H9 (cell line): ENCODE data around the gene ZCCHC7. TPM values are rescaled to one million over a fixed set of nuclear protein-coding genes. Genes with fewer than 3 reads are reported as not detected.
"Not testable (repeated sequence)": the region's sequence is repeated elsewhere in the genome, so short reads cannot be mapped to it uniquely, and the experiment has no call there.

ENCODE experiments used
- DNase-seq: peaks from one replicate; pipeline ENCODE4 v3.0.0-alpha.2; 2017
- H2AFZ ChIP-seq: one replicate; pipeline ENCODE4 v1.6.1; 2013; ENCODE audit warnings: mild to moderate bottlenecking, low read length, control low read depth, moderate library complexity
- H2AK5ac ChIP-seq: 2 replicates; pipeline ENCODE4 v1.6.1; 2013; ENCODE audit warnings: low read length, control low read depth, mixed read lengths; ENCODE audit not compliant: insufficient read length
- H2BK120ac ChIP-seq: one replicate; pipeline ENCODE4 v1.6.1; 2013; ENCODE audit warnings: low read depth, mild to moderate bottlenecking, low read length, control low read depth, inconsistent platforms; ENCODE audit not compliant: poor library complexity, severe bottlenecking
- H2BK12ac ChIP-seq: 2 replicates; pipeline ENCODE4 v1.6.1; 2013; ENCODE audit warnings: low read length, control low read depth, mixed read lengths, low read depth; ENCODE audit not compliant: insufficient read length
- H2BK15ac ChIP-seq: 2 replicates; pipeline ENCODE4 v1.6.1; 2013; ENCODE audit warnings: low read depth, low read length, control low read depth
- H2BK20ac ChIP-seq: one replicate; pipeline ENCODE4 v1.6.1; 2013; ENCODE audit warnings: low read depth, mild to moderate bottlenecking, low read length, control low read depth, inconsistent platforms; ENCODE audit not compliant: poor library complexity, severe bottlenecking
- H2BK5ac ChIP-seq: 2 replicates; pipeline ENCODE4 v1.6.1; 2013; ENCODE audit warnings: low read length, control low read depth, mixed read lengths; ENCODE audit not compliant: insufficient read length
- H3K14ac ChIP-seq: 2 replicates; pipeline ENCODE4 v1.6.1; 2013; ENCODE audit warnings: low read length, control low read depth; ENCODE audit not compliant: insufficient read depth
- H3K18ac ChIP-seq: 2 replicates; pipeline ENCODE4 v1.6.1; 2013; ENCODE audit warnings: low read depth, mild to moderate bottlenecking, mixed read lengths, low read length, control low read depth; ENCODE audit not compliant: insufficient read length
- H3K23ac ChIP-seq: 2 replicates; pipeline ENCODE4 v1.6.1; 2013; ENCODE audit warnings: low read length, control low read depth, mixed read lengths, low read depth; ENCODE audit not compliant: insufficient read length
- H3K23me2 ChIP-seq: 2 replicates; pipeline ENCODE4 v1.6.1; 2013; ENCODE audit warnings: low read depth, mild to moderate bottlenecking, mixed read lengths, low read length, control low read depth; ENCODE audit not compliant: insufficient read length, poor library complexity, severe bottlenecking
- H3K27ac ChIP-seq: 2 replicates; pipeline ENCODE4 v1.5.1; 2013; ENCODE audit warnings: low read length, control low read depth, mixed read lengths, low read depth; ENCODE audit not compliant: insufficient read length
- H3K27me3 ChIP-seq: 2 replicates; pipeline ENCODE4 v1.6.1; 2013; ENCODE audit warnings: low read length, control low read depth, inconsistent platforms; ENCODE audit not compliant: insufficient read depth
- H3K4ac ChIP-seq: 2 replicates; pipeline ENCODE4 v1.6.1; 2013; ENCODE audit warnings: low read depth, mild to moderate bottlenecking, control low read depth, inconsistent platforms, low read length, moderate library complexity
- H3K4me1 ChIP-seq: 2 replicates; pipeline ENCODE4 v1.6.1; 2013; ENCODE audit warnings: low read length, control low read depth, inconsistent platforms; ENCODE audit not compliant: insufficient read depth
- H3K4me2 ChIP-seq: 2 replicates; pipeline ENCODE4 v1.6.1; 2013; ENCODE audit warnings: low read length, control low read depth, mixed read lengths; ENCODE audit not compliant: insufficient read length, insufficient read depth
- H3K56ac ChIP-seq: 2 replicates; pipeline ENCODE4 v1.6.1; 2013; ENCODE audit warnings: low read depth, mild to moderate bottlenecking, mixed read lengths, low read length, control low read depth; ENCODE audit not compliant: insufficient read length
- H3K79me1 ChIP-seq: 2 replicates; pipeline ENCODE4 v1.6.1; 2013; ENCODE audit warnings: low read depth, mild to moderate bottlenecking, moderate library complexity, low read length, control low read depth, inconsistent platforms; ENCODE audit not compliant: insufficient read depth, poor library complexity, severe bottlenecking
- H3K79me2 ChIP-seq: 2 replicates; pipeline ENCODE4 v1.6.1; 2013; ENCODE audit warnings: low read length, control low read depth, inconsistent platforms; ENCODE audit not compliant: insufficient read depth
- H3K9ac ChIP-seq: 2 replicates; pipeline ENCODE4 v1.6.1; 2013; ENCODE audit warnings: low read length, control low read depth, mixed read lengths; ENCODE audit not compliant: insufficient read length; ENCODE audit errors: extremely low read depth
- H3K9me3 ChIP-seq: one replicate; pipeline ENCODE4 v1.6.1; 2013; ENCODE audit warnings: low read depth, low read length, inconsistent platforms; ENCODE audit not compliant: control insufficient read depth
- H3T11ph ChIP-seq: one replicate; pipeline ENCODE4 v1.6.1; 2013; ENCODE audit warnings: mild to moderate bottlenecking, low read length, control low read depth, inconsistent platforms
- H4K20me1 ChIP-seq: one replicate; pipeline ENCODE4 v1.6.1; 2013; ENCODE audit not compliant: control insufficient read depth, insufficient read length, insufficient read depth
- H4K5ac ChIP-seq: 2 replicates; pipeline ENCODE4 v1.6.1; 2013; ENCODE audit warnings: low read depth, mild to moderate bottlenecking, mixed read lengths, low read length, control low read depth; ENCODE audit not compliant: insufficient read length
- H4K8ac ChIP-seq: replicated peaks from 2 replicates; pipeline ENCODE4 v1.6.1; 2013; ENCODE audit warnings: low read length, control low read depth, mixed read lengths, low read depth; ENCODE audit not compliant: insufficient read length
- H4K91ac ChIP-seq: 2 replicates; pipeline ENCODE4 v1.6.1; 2013; ENCODE audit warnings: low read depth, mild to moderate bottlenecking, moderate library complexity, mixed read lengths, low read length, control low read depth; ENCODE audit not compliant: insufficient read length
- H3K27ac Mint-ChIP-seq, 3 experiments: 2 replicates in 2 of 3; 3 replicates in 1 of 3; pipeline ENCODE4 v1.8.0; 2020 to 2021; ENCODE audit warnings: mixed read lengths in 3 of 3, mild to moderate bottlenecking in 1 of 3, moderate library complexity in 1 of 3
- H3K27me3 Mint-ChIP-seq: 2 replicates; pipeline ENCODE4 v1.8.0; 2021; ENCODE audit warnings: low read depth, mild to moderate bottlenecking, moderate library complexity, mixed read lengths
- H3K36me3 Mint-ChIP-seq, 3 experiments: 2 replicates in 2 of 3; 3 replicates in 1 of 3; pipeline ENCODE4 v1.8.0; 2020 to 2021; ENCODE audit warnings: low read depth in 3 of 3, mixed read lengths in 3 of 3; ENCODE audit not compliant: insufficient read depth in 1 of 3
- H3K4me1 Mint-ChIP-seq, 2 experiments: 2 replicates each; pipeline ENCODE4 v1.8.0; 2020; ENCODE audit warnings: mixed read lengths in 2 of 2
- H3K4me3 Mint-ChIP-seq, 2 experiments: 2 replicates in 1 of 2; 3 replicates in 1 of 2; pipeline ENCODE4 v1.8.0; 2020 to 2021; ENCODE audit warnings: mild to moderate bottlenecking in 2 of 2, mixed read lengths in 2 of 2, moderate library complexity in 1 of 2
- H3K9me3 Mint-ChIP-seq, 2 experiments: 2 replicates in 1 of 2; 3 replicates in 1 of 2; pipeline ENCODE4 v1.8.0; 2020; ENCODE audit warnings: mild to moderate bottlenecking in 2 of 2, mixed read lengths in 2 of 2, moderate library complexity in 1 of 2
- WGBS: extraction: QIAGEN DNeasy Blood & Tissue Kit; methylation state at CpG from one replicate; pipeline ENCODE4 v1.1.7; 2013; ENCODE audit warnings: missing lambda C conversion rate, low lambda C conversion rate, mixed read lengths; ENCODE audit not compliant: insufficient read length; ENCODE audit errors: extremely low coverage; 5-methylcytosine and 5-hydroxymethylcytosine counted together
- total RNA-seq: library from RNA; stranded (reverse); gene quantifications from 2 replicates; pipeline ENCODE4 v1.2.1, GENCODE V29; 2021

Gene ZCCHC7
- total RNA-seq, 1 experiment from 2014 or later: 20.3 TPM

DNA sequence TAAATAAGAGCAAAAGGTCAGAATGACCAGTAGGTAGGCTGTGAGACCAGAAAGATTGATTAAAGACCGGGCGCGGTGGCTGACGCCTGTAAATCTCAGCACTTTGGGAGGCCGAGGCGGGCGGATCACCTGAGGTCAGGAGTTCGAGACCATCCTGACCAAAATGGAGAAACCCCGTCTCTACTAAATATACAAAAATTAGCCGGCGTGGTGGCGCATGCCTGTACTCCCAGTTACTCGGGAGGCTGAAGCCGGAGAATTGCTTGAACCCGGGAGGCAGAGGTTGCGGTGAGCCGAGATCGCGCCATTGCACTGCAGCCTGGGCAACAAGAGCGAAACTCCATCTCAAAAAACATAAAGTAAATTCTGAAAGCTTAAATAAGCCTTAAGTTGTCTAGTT is 38.9 kb upstream of the ZCCHC7 start:
- not testable (repeated sequence) for H3K9me3 Mint-ChIP-seq, H4K5ac ChIP-seq, H3K9me3 ChIP-seq, H3K4ac ChIP-seq, H3K18ac ChIP-seq, H3K4me2 ChIP-seq, H3K56ac ChIP-seq, DNase-seq, H2BK15ac ChIP-seq, H3K9ac ChIP-seq, H3K27me3 ChIP-seq, H3K36me3 Mint-ChIP-seq, H2AFZ ChIP-seq, H4K20me1 ChIP-seq, H3K79me2 ChIP-seq, H3K23me2 ChIP-seq, H4K8ac ChIP-seq, H2BK120ac ChIP-seq, H3K14ac ChIP-seq, H3K4me1 ChIP-seq, H3K27ac Mint-ChIP-seq, H3K79me1 ChIP-seq, H3K23ac ChIP-seq, H2AK5ac ChIP-seq, H3T11ph ChIP-seq, H2BK20ac ChIP-seq, H2BK12ac ChIP-seq, H3K27ac ChIP-seq, H2BK5ac ChIP-seq, H4K91ac ChIP-seq
- no CpG with 5 or more reads among the region's 20 CpGs for WGBS
- Mint-ChIP-seq H3K4me3 (peak overlapping the region in 1 of 2 experiments; percentile 92; a peak in 2 of 5 replicates), H3K4me1 (peaks cover 12 to 20% of the 10 kb centered on the region in 2 experiments), H3K27me3 (peaks cover 14% of the 10 kb centered on the region)
